ENCODE results near the gene TRAF6. TPM values are rescaled to one million over a fixed set of nuclear protein-coding genes. Genes with fewer than 3 reads are reported as not detected.

Gene TRAF6
- total and polyA plus RNA-seq, 2 donors from 2014 or later: 4.0 to 16.5 TPM

GRCh38 chr11:36463781-36464180 is 46.3 kb downstream of the TRAF6 start:
- H3K9me3 ChIP-seq (ENCODE audit: control insufficient read depth in 2 of 3, insufficient read depth in 1 of 3, low read length in 3 of 3): no peaks in the 10 kb centered on the region
- no peaks in the 10 kb centered on the region for H3K36me3 ChIP-seq (ENCODE audit: control insufficient read depth in 2 of 3, insufficient read depth in 3 of 3, low read length in 3 of 3)
- H3K9ac ChIP-seq (ENCODE audit: low read length in 3 of 3): no peak overlapping the region
- no peaks in the 10 kb centered on the region for H3K4me1 ChIP-seq (ENCODE audit: control insufficient read depth in 2 of 3, insufficient read depth in 2 of 3, low read depth in 1 of 3, low read length in 3 of 3)
- H3K27me3 ChIP-seq (ENCODE audit: control insufficient read depth, insufficient read depth, low read length): no peaks in the 10 kb centered on the region
- H3K27ac ChIP-seq (ENCODE audit: low read depth in 2 of 2, low read length in 2 of 2): no peak overlapping the region
- intact Hi-C loops (cut with DNase I): no loop called here
- no peak for DNase-seq
- no peak for TF ChIP-seq CTCF (IDR thresholded peaks at IDR 0.05; ENCODE audit: borderline replicate concordance, extremely low read depth, insufficient read depth)
- no peak overlapping the region for H3K4me3 ChIP-seq (ENCODE audit: low read length in 3 of 3)
- no peak for FAIRE-seq

- Histone ChIP-seq H3K9me3 (ENCODE audit: control insufficient read depth in 2 of 3, insufficient read depth in 1 of 3, low read length in 3 of 3) (no peaks in the 10 kb centered on the region), H3K36me3 (ENCODE audit: control insufficient read depth in 2 of 3, insufficient read depth in 3 of 3, low read length in 3 of 3) (no peaks in the 10 kb centered on the region), H3K4me1 (ENCODE audit: control insufficient read depth in 2 of 3, insufficient read depth in 2 of 3, low read depth in 1 of 3, low read length in 3 of 3) (no peaks in the 10 kb centered on the region), H3K27ac (ENCODE audit: low read depth in 2 of 2, low read length in 2 of 2) (no peak overlapping the region), H3K27me3 (ENCODE audit: control insufficient read depth, insufficient read depth, low read length) (no peaks in the 10 kb centered on the region), H3K9ac (ENCODE audit: low read length in 3 of 3) (no peak overlapping the region), H3K4me3 (ENCODE audit: low read length in 3 of 3) (no peak overlapping the region)
- intact Hi-C loops (cut with DNase I): no loop called here
- DNase-seq (no peak), FAIRE-seq (no peak)
- no peak for TF ChIP-seq CTCF (IDR thresholded peaks at IDR 0.05; ENCODE audit: borderline replicate concordance, extremely low read depth, insufficient read depth)
These were observed 47.8 kb downstream of the TRAF6 start for GRCh38 chr11:36462321-36462720.

GRCh38 chr11:36460220-36460619 is 49.9 kb downstream of the TRAF6 start:
- no peak overlapping the region for H3K9ac ChIP-seq (ENCODE audit: low read length in 3 of 3)
- TF ChIP-seq CTCF (IDR thresholded peaks at IDR 0.05; ENCODE audit: borderline replicate concordance, extremely low read depth, insufficient read depth): no peak
- no peak for DNase-seq
- FAIRE-seq: no peak
- H3K4me1 ChIP-seq (ENCODE audit: control insufficient read depth in 2 of 3, insufficient read depth in 2 of 3, low read depth in 1 of 3, low read length in 3 of 3): peaks cover 0 to 5% (median 0%) of the 10 kb centered on the region in 3 donors
- no peak overlapping the region for H3K27ac ChIP-seq (ENCODE audit: low read depth in 2 of 2, low read length in 2 of 2)
- H3K27me3 ChIP-seq (ENCODE audit: control insufficient read depth, insufficient read depth, low read length): no peaks in the 10 kb centered on the region
- no peak overlapping the region for H3K4me3 ChIP-seq (ENCODE audit: low read length in 3 of 3)
- H3K36me3 ChIP-seq (ENCODE audit: control insufficient read depth in 2 of 3, insufficient read depth in 3 of 3, low read length in 3 of 3): peaks cover 0 to 2% (median 0%) of the 10 kb centered on the region in 3 donors
- no peaks in the 10 kb centered on the region for H3K9me3 ChIP-seq (ENCODE audit: control insufficient read depth in 2 of 3, insufficient read depth in 1 of 3, low read length in 3 of 3)
- intact Hi-C loops (cut with DNase I): no loop called here

GRCh38 chr11:36459046-36459445 is 51.0 kb downstream of the TRAF6 start:
- intact Hi-C loops (cut with DNase I): no loop called here
- H3K27ac ChIP-seq (ENCODE audit: low read depth in 2 of 2, low read length in 2 of 2): no peak overlapping the region
- DNase-seq (no peak), FAIRE-seq (no peak)
- no peak overlapping the region for H3K9ac ChIP-seq (ENCODE audit: low read length in 3 of 3)
- H3K4me3 ChIP-seq (ENCODE audit: low read length in 3 of 3): no peak overlapping the region
- H3K9me3 ChIP-seq (ENCODE audit: control insufficient read depth in 2 of 3, insufficient read depth in 1 of 3, low read length in 3 of 3): no peaks in the 10 kb centered on the region
- H3K4me1 ChIP-seq (ENCODE audit: control insufficient read depth in 2 of 3, insufficient read depth in 2 of 3, low read depth in 1 of 3, low read length in 3 of 3): peaks cover 0 to 5% (median 0%) of the 10 kb centered on the region in 3 donors
- no peaks in the 10 kb centered on the region for H3K27me3 ChIP-seq (ENCODE audit: control insufficient read depth, insufficient read depth, low read length)
- peaks cover 0 to 2% (median 0%) of the 10 kb centered on the region in 3 donors for H3K36me3 ChIP-seq (ENCODE audit: control insufficient read depth in 2 of 3, insufficient read depth in 3 of 3, low read length in 3 of 3)
- no peak for TF ChIP-seq CTCF (IDR thresholded peaks at IDR 0.05; ENCODE audit: borderline replicate concordance, extremely low read depth, insufficient read depth)

Data from kidney (tissue), 14 donors.